Measurements from ENCODE around the gene TRIP11. TPM values are rescaled to one million over a fixed set of nuclear protein-coding genes. Genes with fewer than 3 reads are reported as not detected.

The TRIP11 gene
- polyA plus RNA-seq, 1 donor from 2014 or later = 8.8 TPM

- Histone ChIP-seq H3K9me2 (ENCODE audit: insufficient read depth, low read length) (no peaks in the 10 kb centered on the region), H2AFZ (ENCODE audit: low read depth, low read length) (no peak overlapping the region), H3K79me2 (replicated peaks; ENCODE audit: insufficient read depth, low read length) (no peaks in the 10 kb centered on the region), H4K20me1 (ENCODE audit: insufficient read depth) (no peaks in the 10 kb centered on the region), H3K9me3 (ENCODE audit: low read length) (no peaks in the 10 kb centered on the region), H3K27ac (ENCODE audit: low read length) (no peak overlapping the region), H3K27me3 (ENCODE audit: insufficient read depth, low read depth, low read length) (no peaks in the 10 kb centered on the region), H3K36me3 (ENCODE audit: insufficient read depth, low read length) (no peaks in the 10 kb centered on the region), H3K9ac (ENCODE audit: low read length) (no peak overlapping the region), H3F3A (ENCODE audit: insufficient read depth, low read length, poor library complexity, severe bottlenecking) (no peaks in the 10 kb centered on the region), H3K4me2 (ENCODE audit: low read length) (no peak overlapping the region), H3K4me3 (ENCODE audit: low read length) (no peak overlapping the region)
- TF ChIP-seq TAF1 (IDR thresholded peaks at IDR 0.05; ENCODE audit: low read depth) (no peak), EP300 (conservative IDR thresholded peaks at IDR 0.05; ENCODE audit: poor library complexity, severe bottlenecking) (no peak), EZH2 (IDR thresholded peaks at IDR 0.05; ENCODE audit: borderline replicate concordance, insufficient read depth, low read length, poor library complexity, severe bottlenecking) (no peak), SMC3 (conservative IDR thresholded peaks at IDR 0.05; ENCODE audit: poor library complexity) (no peak), RAD21 (conservative IDR thresholded peaks at IDR 0.05) (no peak), POLR2AphosphoS5 (IDR thresholded peaks at IDR 0.05) (no peak), MXI1 (conservative IDR thresholded peaks at IDR 0.05; ENCODE audit: poor library complexity, severe bottlenecking) (no peak)
- TF ChIP-seq, protein P1, sequence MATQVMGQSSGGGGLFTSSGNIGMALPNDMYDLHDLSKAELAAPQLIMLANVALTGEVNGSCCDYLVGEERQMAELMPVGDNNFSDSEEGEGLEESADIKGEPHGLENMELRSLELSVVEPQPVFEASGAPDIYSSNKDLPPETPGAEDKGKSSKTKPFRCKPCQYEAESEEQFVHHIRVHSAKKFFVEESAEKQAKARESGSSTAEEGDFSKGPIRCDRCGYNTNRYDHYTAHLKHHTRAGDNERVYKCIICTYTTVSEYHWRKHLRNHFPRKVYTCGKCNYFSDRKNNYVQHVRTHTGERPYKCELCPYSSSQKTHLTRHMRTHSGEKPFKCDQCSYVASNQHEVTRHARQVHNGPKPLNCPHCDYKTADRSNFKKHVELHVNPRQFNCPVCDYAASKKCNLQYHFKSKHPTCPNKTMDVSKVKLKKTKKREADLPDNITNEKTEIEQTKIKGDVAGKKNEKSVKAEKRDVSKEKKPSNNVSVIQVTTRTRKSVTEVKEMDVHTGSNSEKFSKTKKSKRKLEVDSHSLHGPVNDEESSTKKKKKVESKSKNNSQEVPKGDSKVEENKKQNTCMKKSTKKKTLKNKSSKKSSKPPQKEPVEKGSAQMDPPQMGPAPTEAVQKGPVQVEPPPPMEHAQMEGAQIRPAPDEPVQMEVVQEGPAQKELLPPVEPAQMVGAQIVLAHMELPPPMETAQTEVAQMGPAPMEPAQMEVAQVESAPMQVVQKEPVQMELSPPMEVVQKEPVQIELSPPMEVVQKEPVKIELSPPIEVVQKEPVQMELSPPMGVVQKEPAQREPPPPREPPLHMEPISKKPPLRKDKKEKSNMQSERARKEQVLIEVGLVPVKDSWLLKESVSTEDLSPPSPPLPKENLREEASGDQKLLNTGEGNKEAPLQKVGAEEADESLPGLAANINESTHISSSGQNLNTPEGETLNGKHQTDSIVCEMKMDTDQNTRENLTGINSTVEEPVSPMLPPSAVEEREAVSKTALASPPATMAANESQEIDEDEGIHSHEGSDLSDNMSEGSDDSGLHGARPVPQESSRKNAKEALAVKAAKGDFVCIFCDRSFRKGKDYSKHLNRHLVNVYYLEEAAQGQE (IDR thresholded peaks at IDR 0.05; ENCODE audit: borderline replicate concordance) = no peak
- TF ChIP-seq, protein P2, sequence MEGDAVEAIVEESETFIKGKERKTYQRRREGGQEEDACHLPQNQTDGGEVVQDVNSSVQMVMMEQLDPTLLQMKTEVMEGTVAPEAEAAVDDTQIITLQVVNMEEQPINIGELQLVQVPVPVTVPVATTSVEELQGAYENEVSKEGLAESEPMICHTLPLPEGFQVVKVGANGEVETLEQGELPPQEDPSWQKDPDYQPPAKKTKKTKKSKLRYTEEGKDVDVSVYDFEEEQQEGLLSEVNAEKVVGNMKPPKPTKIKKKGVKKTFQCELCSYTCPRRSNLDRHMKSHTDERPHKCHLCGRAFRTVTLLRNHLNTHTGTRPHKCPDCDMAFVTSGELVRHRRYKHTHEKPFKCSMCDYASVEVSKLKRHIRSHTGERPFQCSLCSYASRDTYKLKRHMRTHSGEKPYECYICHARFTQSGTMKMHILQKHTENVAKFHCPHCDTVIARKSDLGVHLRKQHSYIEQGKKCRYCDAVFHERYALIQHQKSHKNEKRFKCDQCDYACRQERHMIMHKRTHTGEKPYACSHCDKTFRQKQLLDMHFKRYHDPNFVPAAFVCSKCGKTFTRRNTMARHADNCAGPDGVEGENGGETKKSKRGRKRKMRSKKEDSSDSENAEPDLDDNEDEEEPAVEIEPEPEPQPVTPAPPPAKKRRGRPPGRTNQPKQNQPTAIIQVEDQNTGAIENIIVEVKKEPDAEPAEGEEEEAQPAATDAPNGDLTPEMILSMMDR (IDR thresholded peaks at IDR 0.05; ENCODE audit: poor library complexity, severe bottlenecking) = no peak
Observed at GRCh38 chr14:92004062-92004461, 35.8 kb downstream of the TRIP11 start.

DNA sequence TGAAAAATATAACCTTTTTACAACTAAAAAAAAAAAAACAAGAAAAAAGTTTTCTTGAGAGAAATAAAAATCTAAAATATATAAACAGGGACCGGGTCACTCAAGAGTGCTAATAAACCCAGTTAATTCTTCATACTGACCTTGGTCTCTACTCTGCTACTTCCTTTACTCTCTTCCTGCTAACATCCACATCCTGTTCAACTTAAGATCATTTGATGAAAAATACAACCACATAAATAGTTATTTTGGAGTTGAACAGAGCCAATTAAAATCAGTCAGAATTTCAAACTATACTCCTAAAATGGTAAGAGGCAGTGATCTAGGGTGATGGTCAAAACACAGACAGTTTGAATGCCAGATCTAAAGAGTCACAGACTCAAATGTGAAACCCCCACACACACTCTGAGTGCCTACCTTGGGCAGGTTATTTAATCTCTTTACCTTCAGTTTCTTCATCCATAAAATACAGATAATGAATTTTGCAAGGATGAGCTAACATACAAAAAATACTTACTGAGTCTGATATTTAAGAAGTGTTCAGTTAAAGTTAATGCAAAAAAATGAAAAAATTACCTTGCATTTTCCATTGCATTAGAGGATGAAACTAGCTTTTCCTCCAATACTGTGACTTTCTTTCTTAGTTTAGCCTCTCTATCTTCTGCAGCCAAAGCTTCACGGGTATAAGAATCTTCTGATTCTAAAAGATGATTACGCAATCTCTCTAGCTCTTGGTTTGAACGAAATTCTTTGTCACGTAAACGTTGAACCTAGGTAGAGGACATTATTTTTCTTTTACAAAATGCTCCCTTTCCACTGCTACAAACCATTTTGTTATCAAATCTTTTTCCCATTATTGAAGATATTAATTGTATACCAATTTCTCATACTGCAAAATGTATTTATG is 40.9 kb downstream of the TRIP11 start:
- Histone ChIP-seq H3K9ac (ENCODE audit: low read length) (no peak overlapping the region), H4K20me1 (ENCODE audit: insufficient read depth) (no peaks in the 10 kb centered on the region), H3K79me2 (replicated peaks; ENCODE audit: insufficient read depth, low read length) (no peaks in the 10 kb centered on the region), H3K27ac (ENCODE audit: low read length) (no peak overlapping the region), H3K9me2 (ENCODE audit: insufficient read depth, low read length) (no peaks in the 10 kb centered on the region), H3K9me3 (ENCODE audit: low read length) (no peaks in the 10 kb centered on the region), H3K4me2 (ENCODE audit: low read length) (no peak overlapping the region), H2AFZ (ENCODE audit: low read depth, low read length) (no peak overlapping the region), H3F3A (ENCODE audit: insufficient read depth, low read length, poor library complexity, severe bottlenecking) (no peaks in the 10 kb centered on the region), H3K4me3 (ENCODE audit: low read length) (no peak overlapping the region), H3K36me3 (ENCODE audit: insufficient read depth, low read length) (no peaks in the 10 kb centered on the region), H3K27me3 (ENCODE audit: insufficient read depth, low read depth, low read length) (no peaks in the 10 kb centered on the region)
- TF ChIP-seq, protein P1 (IDR thresholded peaks at IDR 0.05; ENCODE audit: borderline replicate concordance) = no peak
- TF ChIP-seq SMC3 (conservative IDR thresholded peaks at IDR 0.05; ENCODE audit: poor library complexity) (no peak), TAF1 (IDR thresholded peaks at IDR 0.05; ENCODE audit: low read depth) (no peak), EZH2 (IDR thresholded peaks at IDR 0.05; ENCODE audit: borderline replicate concordance, insufficient read depth, low read length, poor library complexity, severe bottlenecking) (no peak), POLR2AphosphoS5 (IDR thresholded peaks at IDR 0.05) (no peak)

All from neural cell (in vitro differentiated cells).